HS-27A (cell line): ENCODE measurements around the gene PEPD.

ENCODE experiments used
- DNase-seq: peaks from one replicate; pipeline ENCODE4 v3.0.0-alpha.2; 2012; ENCODE audit warnings: low read depth, missing footprints

The PEPD gene

GRCh38 chr19:33358408-33358807 lies 163.2 kb downstream of the PEPD start:
- DNase-seq = no peak

- no peak for DNase-seq
Measured at GRCh38 chr19:33357556-33357955, 164.0 kb downstream of the PEPD start.

DNA sequence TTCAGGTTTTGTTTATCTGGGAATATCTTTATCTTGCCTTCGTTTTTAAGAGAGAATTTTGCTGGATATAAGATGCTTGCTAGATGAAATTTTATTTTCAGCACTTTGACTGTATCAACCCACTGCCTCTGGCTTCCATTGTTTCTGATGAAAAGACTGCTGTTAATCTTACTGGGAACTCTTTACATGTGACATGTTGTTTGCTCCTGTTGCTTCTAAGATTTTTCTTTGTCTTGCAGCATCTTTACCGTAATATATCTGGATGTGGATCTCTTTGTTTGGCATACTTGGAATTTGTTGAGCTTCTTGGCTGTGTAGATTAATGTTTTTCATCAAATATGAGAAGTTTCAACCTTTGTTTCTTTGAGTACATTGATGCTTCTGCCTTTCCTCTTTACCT lies 166.1 kb downstream of the PEPD start:
- DNase-seq = no peak

DNA sequence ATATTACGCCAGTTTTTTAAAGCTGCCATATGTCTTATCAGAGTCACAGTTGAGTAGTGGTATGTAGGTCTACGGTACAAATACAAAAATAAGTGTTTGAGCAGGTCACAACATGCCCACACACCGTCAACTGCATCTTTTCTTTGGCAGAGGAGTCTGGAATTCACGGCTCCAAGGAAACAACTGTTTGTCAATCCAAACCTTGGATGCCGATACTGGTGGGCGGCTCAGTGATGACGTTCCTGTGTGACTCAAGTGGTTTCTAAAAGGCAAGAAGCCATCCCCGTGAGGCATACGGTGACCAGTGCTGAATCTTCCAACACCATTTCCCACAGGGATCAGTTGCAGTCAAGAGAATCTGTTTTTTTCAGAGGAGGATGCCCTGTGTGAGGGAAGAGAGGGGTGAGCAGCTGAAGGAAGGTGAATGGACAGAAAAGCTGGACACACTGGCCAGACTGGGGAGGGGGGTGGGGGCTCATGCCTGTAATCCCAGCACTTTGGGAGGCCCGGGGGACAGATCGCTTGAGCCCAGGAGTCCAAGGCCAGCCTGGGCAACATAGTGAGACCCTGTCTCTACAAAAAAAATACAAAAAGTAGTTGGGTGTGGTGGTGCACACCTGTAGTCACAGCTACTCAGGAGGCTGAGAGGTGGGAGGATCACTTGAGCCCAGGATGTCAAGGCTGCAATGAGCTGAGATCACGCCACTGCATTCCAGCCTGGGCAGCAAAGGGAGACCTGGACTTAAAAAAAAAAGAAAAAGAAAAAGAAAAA lies 170.9 kb downstream of the PEPD start:
- DNase-seq = no peak

GRCh38 chr19:33349319-33350289 lies 172.0 kb downstream of the PEPD start:
- DNase-seq = no peak

- DNase-seq = no peak
Measured at GRCh38 chr19:33348301-33349010, 173.1 kb downstream of the PEPD start.

GRCh38 chr19:33347300-33347699 lies 174.3 kb downstream of the PEPD start:
- no peak for DNase-seq

- DNase-seq = no peak
Measured at GRCh38 chr19:33346665-33347064, 174.9 kb downstream of the PEPD start.

- DNase-seq = no peak
Measured at GRCh38 chr19:33345163-33345562, 176.4 kb downstream of the PEPD start.

DNA sequence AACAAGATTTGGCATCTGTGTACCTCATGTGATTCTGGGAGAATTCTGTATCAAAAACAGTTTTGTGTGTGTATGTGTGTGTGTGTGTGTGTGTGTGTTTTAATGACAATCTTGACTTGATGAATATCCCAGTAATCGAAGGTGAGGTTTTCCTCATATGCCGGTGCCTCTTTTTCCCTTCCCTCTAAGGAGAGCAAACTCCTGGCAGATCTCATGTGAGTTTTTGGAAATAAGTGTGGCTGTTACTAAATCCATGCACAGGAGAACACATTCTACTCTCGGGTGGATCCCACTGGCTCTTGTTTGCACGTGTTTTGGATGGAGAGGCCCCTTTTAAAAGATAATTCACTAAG lies 177.0 kb downstream of the PEPD start:
- no peak for DNase-seq

GRCh38 chr19:33343859-33344572 lies 177.6 kb downstream of the PEPD start:
- DNase-seq = no peak

DNA sequence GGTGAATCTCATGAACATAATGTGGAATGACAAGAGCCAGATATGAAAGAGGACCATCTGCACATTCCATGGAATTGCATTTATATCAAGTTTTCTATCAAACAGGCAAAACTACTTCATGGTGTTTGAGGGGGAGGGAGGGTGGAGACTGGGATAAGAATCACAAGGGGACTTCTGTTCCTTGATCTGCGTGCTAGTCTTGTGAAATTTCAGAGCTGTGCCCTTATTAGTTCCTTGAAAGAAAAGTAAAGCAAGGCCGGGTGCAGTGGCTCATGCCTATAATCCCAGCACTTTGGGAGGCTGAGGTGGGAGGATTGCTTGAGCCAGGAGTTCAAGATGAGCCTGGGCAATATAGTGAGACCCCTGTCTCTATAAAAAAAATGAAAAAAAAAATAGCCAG lies 178.3 kb downstream of the PEPD start:
- no peak for DNase-seq

DNA sequence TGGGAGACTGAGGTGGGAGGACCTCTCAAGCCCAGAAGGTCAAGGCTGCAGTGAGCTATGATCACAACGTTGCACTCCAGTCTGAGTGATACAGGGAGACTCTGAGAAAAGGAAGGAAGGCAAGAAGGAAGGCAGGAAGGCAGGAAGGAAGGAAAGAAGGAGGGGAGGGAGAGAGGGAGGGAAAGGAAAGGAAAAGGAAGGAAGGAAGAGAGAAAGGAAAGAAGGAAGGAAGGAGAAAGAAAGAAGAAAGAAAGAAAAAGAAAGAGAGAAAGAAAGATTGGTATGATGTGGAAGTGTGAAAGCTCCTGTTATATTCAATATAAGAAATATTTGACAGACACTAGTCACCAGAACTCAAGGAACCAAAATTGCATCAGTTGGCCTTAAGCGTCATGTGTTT lies 180.6 kb downstream of the PEPD start:
- DNase-seq = no peak

DNA sequence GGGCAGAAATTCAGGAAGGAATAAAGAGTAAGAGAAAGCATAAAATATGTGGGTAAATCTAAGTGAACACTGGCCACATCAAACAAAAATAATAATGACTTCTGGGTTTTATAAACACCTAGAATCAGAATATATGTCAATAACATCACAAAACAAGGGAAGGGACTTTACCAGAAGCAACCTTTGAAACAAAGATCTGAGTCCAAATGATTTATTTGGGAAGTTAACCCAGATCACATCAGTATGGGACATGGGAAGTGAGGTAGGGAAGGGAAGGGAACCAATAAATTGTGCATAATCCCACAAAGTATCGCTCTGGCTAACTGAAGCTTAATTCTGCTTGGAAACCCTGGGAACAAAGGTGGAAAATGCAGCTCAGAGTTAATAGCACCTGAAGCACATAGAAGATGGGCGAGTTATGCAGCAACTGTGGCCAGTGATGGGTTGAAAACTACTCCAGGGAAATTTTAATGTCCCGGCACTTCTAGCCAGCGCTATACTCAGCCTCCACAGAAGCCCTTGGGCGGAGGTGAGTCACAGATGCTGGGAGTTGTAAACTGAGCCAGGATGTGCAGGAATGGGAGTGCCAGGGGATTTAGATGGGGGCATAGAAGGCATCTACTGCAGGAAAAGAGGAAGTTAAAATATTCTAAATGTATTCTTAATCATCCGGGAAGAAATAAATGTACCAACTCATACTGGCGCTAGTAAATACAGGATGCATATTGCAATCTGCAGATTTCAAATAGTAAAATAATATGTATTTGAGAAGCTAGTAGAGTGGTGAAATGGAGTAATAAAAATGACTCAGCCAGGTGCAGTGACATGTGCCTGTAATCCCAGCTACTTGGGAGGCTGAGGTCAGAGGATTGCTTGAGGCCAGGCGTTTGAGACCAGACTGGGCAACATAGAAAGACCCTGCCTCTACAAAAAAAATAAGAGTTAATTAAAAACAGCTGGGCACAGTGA lies 182.3 kb downstream of the PEPD start:
- no peak for DNase-seq
